DMS 273 (cell line): ENCODE data around the gene CLK2.
"Not testable (repeated sequence)": the region's sequence is repeated elsewhere in the genome, so short reads cannot be mapped to it uniquely, and the experiment has no call there.

Experiments
- DNase-seq: peaks from one replicate; lab custom pipeline; 2025; ENCODE audit not compliant: unreplicated experiment; lab: John Stamatoyannopoulos, UW

The CLK2 gene

DNA sequence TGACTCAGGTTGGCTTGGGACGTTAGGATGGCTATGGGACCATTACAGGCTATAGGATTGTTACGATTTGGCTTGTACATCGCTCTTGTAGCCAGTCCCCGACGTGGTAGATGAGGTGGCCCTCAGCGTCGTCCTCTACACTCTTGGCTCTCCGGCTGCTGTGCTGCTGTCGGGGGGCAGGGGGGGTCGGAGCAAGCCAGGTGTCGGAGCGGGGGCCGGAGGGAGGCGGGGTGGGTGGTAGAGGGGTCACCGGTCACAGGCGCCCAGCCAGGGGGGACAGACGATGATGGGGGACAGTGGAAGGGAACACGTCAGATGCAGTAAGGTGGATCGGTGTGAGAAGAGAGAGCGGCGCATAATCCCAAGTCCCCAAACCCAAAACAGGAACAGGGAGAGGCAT is 4.7 kb downstream of the CLK2 start:
- no peak for DNase-seq

GRCh38 chr1:155267373-155267772 is 5.9 kb downstream of the CLK2 start:
- DNase-seq, result no peak

DNA sequence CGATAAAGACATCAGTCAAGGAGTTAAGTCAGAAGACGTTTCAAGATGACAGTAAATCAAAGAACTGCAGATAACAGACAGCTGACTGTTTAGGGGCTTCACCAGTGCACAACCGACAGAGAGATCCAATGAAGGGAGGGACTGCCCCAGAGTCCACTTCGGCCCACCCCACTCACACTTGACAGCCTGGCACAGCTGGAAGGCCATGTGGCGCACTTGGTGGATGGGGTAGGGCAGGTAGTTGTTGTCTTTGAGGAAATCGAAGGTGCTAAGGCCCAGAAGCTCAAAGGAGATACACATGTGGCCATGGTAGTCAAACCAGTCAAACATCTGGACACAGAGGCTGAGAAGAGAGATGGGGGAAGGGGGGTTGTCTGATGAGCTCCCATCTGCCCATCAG is 6.8 kb downstream of the CLK2 start:
- no peak for DNase-seq

- DNase-seq, result no peak
Measured at GRCh38 chr1:155263067-155263466, 10.2 kb downstream of the CLK2 start.

GRCh38 chr1:155261852-155262673 is 11.2 kb downstream of the CLK2 start, which contains the start of gene SCAMP3:
SCAMP3 (minus strand) TSS chr1:155262360; CDS start chr1:155262151, 209 bp downstream.
- DNase-seq, result peak; percentile 99

DNA sequence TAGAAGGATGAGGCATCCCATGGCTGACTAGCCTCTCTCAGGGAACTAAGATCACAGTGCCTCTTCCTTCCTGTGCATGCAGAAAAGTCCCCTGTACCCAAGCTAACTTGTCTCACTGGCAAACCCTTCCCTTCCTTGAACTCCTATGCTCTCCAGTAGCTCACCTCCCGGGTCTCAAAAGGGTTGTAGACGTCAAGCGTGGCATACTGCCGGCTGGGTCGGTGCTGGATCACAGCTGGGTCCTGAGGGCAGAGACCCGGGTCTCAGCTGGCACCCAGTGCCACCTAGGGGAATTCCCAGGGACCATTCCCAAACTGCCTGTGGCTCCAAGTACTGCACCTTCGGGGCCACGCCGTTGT is 11.8 kb downstream of the CLK2 start:
- no peak for DNase-seq

GRCh38 chr1:155260276-155260675 is 13.0 kb downstream of the CLK2 start:
- DNase-seq, result no peak

DNA sequence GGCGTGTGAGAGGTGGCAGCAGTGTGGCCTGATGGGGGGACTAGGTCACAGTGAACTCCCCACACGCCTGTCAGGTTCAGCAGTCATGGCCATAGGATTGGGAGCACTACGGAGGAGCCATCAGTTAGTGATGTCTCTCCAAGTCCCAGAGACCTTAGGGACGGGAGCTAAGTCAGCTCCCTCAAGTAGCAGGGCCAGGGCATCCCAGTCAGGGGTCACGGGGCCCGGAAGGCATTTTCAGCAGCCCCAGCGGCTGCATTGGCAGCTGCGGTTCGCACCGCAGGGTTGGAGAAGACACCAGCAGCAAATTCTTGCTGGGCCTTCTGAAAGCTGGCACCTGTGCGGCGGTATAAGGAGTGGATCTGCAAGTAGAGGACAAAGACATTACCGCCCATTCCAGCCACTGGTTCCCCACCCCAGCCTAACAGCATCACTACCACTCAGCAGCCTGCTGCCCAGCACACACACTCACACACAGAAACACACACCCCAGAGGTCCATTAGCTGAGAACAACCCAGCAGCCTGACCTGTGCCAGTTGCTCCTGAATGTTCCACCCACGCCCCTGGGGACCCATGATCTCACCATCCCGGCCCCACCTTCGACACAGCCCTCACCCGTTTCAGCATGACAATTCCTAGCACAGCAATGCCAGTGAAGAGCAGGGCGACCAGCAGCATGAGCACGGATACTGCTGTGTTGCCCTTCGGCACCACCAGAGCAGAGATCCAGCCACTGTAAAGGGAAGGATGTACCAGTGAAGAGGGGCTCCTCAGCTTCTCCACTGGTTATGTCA is 17.0 kb downstream of the CLK2 start:
- DNase-seq, result peak; percentile 52

- peak; percentile 93 for DNase-seq
Measured at GRCh38 chr1:155255243-155256007, 17.9 kb downstream of the CLK2 start, which contains the start of gene ENTREP3. ENTREP3 (minus strand) TSS chr1:155255483; CDS start chr1:155254877, 606 bp downstream.

- DNase-seq, result peak; percentile 62
Measured at GRCh38 chr1:155254714-155255242, 18.5 kb downstream of the CLK2 start.

DNA sequence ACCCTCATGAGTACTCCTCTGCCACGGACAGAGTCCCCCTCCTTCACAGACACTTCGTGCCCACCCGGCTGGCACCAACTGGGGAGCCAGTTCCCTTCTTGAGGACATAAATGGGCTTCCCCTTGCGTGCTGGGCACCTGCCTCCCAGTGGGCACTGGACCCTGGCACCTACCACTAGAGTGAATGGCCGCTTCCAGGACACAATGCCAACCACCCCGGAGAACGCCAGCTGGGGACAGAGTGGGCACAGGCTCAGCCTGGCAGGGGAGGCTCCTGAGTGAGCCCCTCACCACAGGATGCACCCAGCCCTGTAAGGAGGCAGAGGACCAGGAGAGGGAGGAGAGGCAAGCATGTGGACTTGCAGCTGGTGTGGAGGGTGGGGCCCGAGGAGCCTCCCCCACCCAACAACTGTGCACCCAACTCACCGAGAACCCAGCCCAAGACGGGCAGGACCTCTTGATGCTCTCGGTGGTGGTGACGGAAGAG is 19.0 kb downstream of the CLK2 start:
- peak; percentile 48 for DNase-seq

DNA sequence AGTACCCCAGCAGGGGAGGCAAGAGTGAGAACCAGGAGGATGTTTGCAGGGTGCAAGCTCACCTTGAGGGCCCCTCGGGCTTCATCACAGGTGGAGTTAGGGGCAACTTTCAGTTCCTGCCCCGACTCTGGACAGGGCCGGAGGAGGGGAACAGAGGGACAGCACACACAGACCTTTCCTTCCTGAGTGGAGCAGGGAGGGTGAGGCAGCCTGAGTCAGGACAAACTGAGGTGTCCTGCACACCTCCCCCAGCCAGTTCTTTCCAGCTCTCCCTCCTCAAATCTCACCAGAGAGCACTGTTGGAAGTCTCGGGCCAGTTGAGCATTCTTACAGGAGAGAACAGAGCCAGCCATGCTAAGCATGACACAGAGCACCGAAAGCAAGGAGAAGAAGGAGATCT is 19.5 kb downstream of the CLK2 start:
- no peak for DNase-seq

- DNase-seq, result no peak
Measured at GRCh38 chr1:155253208-155253607, 20.1 kb downstream of the CLK2 start.

DNA sequence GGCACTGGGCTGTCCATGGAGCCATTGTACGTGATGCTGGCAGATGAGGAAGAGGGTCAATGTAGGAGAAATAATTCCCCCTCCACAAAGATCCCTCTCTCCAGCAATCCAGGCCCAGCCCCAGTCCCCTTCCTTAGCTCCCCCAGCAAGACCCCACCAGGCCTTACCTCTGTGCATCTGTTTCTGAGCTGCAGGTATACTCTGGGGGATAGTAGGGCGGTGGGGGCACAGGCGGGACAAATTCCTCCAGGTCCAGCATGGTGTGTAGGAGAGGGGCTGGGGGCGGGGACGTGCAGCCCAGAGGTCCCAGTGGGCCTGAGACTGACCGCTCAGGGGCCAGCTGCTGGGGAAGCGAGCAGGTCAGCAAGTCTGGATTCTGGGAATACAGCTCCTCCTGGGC is 21.7 kb downstream of the CLK2 start:
- DNase-seq, result no peak

GRCh38 chr1:155250633-155251449 is 22.5 kb downstream of the CLK2 start:
- peak; percentile 97 for DNase-seq

DNA sequence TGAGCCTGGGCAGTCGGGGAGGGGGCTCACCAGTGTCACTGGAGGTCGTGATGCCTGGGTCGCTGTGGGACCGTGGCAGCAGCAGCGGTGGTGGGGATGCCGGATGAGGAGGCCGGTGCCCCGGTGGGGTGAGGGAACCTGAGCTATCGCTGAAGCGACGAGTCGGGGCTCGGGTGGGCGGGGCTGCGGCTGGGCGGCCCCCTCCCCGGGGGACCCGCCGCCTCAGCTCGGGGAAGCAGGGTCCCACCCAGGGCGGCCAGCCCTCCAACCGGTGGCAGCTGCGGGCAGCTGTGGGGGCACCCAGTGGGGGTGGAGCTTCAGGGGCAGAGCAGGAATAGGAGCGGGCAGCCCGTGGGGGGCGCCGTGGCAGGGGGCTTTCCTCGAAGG is 23.1 kb downstream of the CLK2 start:
- DNase-seq, result no peak

- no peak for DNase-seq
Measured at GRCh38 chr1:155247667-155248553, 25.4 kb downstream of the CLK2 start.

- not testable (repeated sequence) for DNase-seq
Measured at GRCh38 chr1:155246796-155247195, 26.5 kb downstream of the CLK2 start.

- no peak for DNase-seq
Measured at GRCh38 chr1:155245163-155245524, 28.2 kb downstream of the CLK2 start.
